Omental fat pad (tissue), 4 donors: Measurements from ENCODE around the gene MAP6. TPM values are rescaled to one million over a fixed set of nuclear protein-coding genes. Genes with fewer than 3 reads are reported as not detected.

Experiments used
- ATAC-seq: fragments of 150-250 bp; one replicate; pipeline ENCODE4 v1.9.1; 2016; ENCODE audit warnings: mild to moderate bottlenecking, moderate library complexity; ENCODE audit not compliant: low FRiP score
- DNase-seq: peaks from one replicate; pipeline ENCODE4 v3.0.0-alpha.2; 2019; ENCODE audit warnings: low spot score
- CTCF ChIP-seq, 3 donors: fragments of 450-650 bp; IDR thresholded peaks; one replicate each; pipeline ENCODE4 v1.5.1; 2016 to 2017; ENCODE audit warnings: antibody characterized with exemption in 3 of 3, mild to moderate bottlenecking in 3 of 3, moderate library complexity in 2 of 3
- total RNA-seq, 4 donors: library from RNA; depleted of rRNA; stranded (reverse); fragments of >200 nt; gene quantifications; one replicate each; pipeline ENCODE4 v1.1.0, GENCODE V29; 2016

The MAP6 gene
- total RNA-seq, 4 donors from 2014 or later: 3.2 to 7.0 (median 4.2) TPM

GRCh38 chr11:75655605-75656004, 13.2 kb downstream of the MAP6 start:
- TF ChIP-seq CTCF (IDR thresholded peaks at IDR 0.05): no peak
- no peak for DNase-seq
- no peak for ATAC-seq

- ATAC-seq (peak; percentile 96), DNase-seq (no peak)
- no peak for TF ChIP-seq CTCF (IDR thresholded peaks at IDR 0.05)
Measured at GRCh38 chr11:75654314-75654713, 14.5 kb downstream of the MAP6 start.

- ATAC-seq (no peak), DNase-seq (no peak)
Measured at GRCh38 chr11:75653532-75653931, 15.3 kb downstream of the MAP6 start.

GRCh38 chr11:75652936-75653335, 15.9 kb downstream of the MAP6 start:
- ATAC-seq: no peak
- DNase-seq: no peak
- TF ChIP-seq CTCF (IDR thresholded peaks at IDR 0.05): no peak

More at GRCh38 chr11:75653532-75653931, 15.3 kb downstream of the MAP6 start:
- no peak for TF ChIP-seq CTCF (IDR thresholded peaks at IDR 0.05)

- no peak for DNase-seq
- no peak for TF ChIP-seq CTCF (IDR thresholded peaks at IDR 0.05)
- no peak for ATAC-seq
Measured at GRCh38 chr11:75651218-75651617, 17.6 kb downstream of the MAP6 start.

GRCh38 chr11:75650167-75650723, 18.6 kb downstream of the MAP6 start:
- TF ChIP-seq CTCF (IDR thresholded peaks at IDR 0.05): no peak
- DNase-seq: no peak
- no peak for ATAC-seq

GRCh38 chr11:75644946-75645345, 23.9 kb downstream of the MAP6 start:
- no peak for DNase-seq
- no peak for TF ChIP-seq CTCF (IDR thresholded peaks at IDR 0.05)
- ATAC-seq: no peak
